ENCODE measurements around the gene MAGI3. TPM values are rescaled to one million over a fixed set of nuclear protein-coding genes. Genes with fewer than 3 reads are reported as not detected.
A peak's percentile ranks its signal among the peaks of the same experiment; 100 is the strongest.
"Not testable (repeated sequence)": the region's sequence is repeated elsewhere in the genome, so short reads cannot be mapped to it uniquely, and the experiment has no call there.

The MAGI3 gene
- total RNA-seq, 2 donors from 2014 or later = 23.4 to 29.4 TPM

GRCh38 chr1:113455374-113455773, 65.1 kb downstream of the MAGI3 start:
- no peak for DNase-seq (ENCODE audit: low spot score)
- H3K4me1 ChIP-seq (ENCODE audit: control insufficient read depth in 1 of 2, low read depth in 2 of 2) = peaks cover 0 to 8% of the 10 kb centered on the region in 2 donors
- no peak overlapping the region for H3K4me3 ChIP-seq
- no peaks in the 10 kb centered on the region for H3K27me3 ChIP-seq (replicated peaks; ENCODE audit: insufficient read depth)
- H3K36me3 ChIP-seq = no peaks in the 10 kb centered on the region
- no peaks in the 10 kb centered on the region for H3K9me3 ChIP-seq
- no peak overlapping the region for H3K27ac ChIP-seq
- TF ChIP-seq, protein P1, sequence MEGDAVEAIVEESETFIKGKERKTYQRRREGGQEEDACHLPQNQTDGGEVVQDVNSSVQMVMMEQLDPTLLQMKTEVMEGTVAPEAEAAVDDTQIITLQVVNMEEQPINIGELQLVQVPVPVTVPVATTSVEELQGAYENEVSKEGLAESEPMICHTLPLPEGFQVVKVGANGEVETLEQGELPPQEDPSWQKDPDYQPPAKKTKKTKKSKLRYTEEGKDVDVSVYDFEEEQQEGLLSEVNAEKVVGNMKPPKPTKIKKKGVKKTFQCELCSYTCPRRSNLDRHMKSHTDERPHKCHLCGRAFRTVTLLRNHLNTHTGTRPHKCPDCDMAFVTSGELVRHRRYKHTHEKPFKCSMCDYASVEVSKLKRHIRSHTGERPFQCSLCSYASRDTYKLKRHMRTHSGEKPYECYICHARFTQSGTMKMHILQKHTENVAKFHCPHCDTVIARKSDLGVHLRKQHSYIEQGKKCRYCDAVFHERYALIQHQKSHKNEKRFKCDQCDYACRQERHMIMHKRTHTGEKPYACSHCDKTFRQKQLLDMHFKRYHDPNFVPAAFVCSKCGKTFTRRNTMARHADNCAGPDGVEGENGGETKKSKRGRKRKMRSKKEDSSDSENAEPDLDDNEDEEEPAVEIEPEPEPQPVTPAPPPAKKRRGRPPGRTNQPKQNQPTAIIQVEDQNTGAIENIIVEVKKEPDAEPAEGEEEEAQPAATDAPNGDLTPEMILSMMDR (IDR thresholded peaks at IDR 0.05) = no peak
- no peak for ATAC-seq (ENCODE audit: insufficient number of reproducible peaks, low FRiP score, low read depth)

DNA sequence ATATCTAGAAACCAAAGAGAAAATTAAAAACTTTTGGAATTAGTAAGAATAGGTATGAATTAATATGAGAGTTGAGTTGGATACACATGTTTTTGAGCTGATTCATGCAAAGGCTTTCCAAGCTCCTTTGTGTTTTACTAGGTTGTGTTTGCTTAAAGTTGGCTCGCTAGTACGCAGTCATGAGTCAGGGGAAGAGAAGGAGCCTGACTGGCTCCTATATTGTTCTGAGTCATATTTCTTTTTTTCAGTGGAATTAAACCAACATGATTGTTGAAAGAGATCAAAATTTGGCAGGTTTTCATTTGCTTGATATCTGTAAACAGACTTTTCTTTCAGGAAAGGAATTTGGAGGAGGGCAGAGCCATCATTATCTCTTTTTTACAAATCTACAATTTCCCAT, 66.7 kb downstream of the MAGI3 start:
- H3K27me3 ChIP-seq (replicated peaks; ENCODE audit: insufficient read depth) = no peaks in the 10 kb centered on the region
- H3K4me3 ChIP-seq = peak overlapping the region; percentile 19
- ATAC-seq (ENCODE audit: insufficient number of reproducible peaks, low FRiP score, low read depth) (peak; percentile 94), DNase-seq (ENCODE audit: low spot score) (peak; percentile 8)
- peak overlapping the region in 1 of 2 donors; percentile 27 for H3K27ac ChIP-seq
- TF ChIP-seq, protein P1 (IDR thresholded peaks at IDR 0.05) = no peak
- no peaks in the 10 kb centered on the region for H3K9me3 ChIP-seq
- no peaks in the 10 kb centered on the region for H3K36me3 ChIP-seq
- peaks cover 0 to 8% of the 10 kb centered on the region in 2 donors for H3K4me1 ChIP-seq (ENCODE audit: control insufficient read depth in 1 of 2, low read depth in 2 of 2)

DNA sequence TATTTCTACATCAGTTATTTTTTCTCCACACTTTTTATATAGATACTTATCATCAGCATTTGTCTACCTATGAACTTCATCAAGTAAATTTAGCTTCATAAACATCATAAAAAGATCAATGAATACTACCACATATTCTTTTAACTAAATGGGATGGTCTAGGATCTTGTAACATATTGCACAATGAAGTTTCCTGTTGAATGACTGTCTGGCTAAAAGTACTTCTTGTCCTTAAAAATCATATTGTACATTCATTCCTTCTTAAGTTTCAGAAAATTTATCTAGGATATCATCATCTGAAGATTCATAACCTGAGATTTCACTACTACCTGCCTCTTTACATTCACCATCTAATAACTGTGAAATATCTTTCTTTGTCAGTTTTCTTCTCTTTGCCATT, 69.0 kb downstream of the MAGI3 start:
- Histone ChIP-seq H3K4me1 (ENCODE audit: control insufficient read depth in 1 of 2, low read depth in 2 of 2) (peaks cover 0 to 8% of the 10 kb centered on the region in 2 donors), H3K36me3 (no peaks in the 10 kb centered on the region), H3K4me3 (no peak overlapping the region), H3K27me3 (replicated peaks; ENCODE audit: insufficient read depth) (no peaks in the 10 kb centered on the region), H3K9me3 (no peaks in the 10 kb centered on the region), H3K27ac (no peak overlapping the region)
- ATAC-seq (ENCODE audit: insufficient number of reproducible peaks, low FRiP score, low read depth) = no peak
- TF ChIP-seq, protein P1 (IDR thresholded peaks at IDR 0.05) = no peak
- no peak for DNase-seq (ENCODE audit: low spot score)

DNA sequence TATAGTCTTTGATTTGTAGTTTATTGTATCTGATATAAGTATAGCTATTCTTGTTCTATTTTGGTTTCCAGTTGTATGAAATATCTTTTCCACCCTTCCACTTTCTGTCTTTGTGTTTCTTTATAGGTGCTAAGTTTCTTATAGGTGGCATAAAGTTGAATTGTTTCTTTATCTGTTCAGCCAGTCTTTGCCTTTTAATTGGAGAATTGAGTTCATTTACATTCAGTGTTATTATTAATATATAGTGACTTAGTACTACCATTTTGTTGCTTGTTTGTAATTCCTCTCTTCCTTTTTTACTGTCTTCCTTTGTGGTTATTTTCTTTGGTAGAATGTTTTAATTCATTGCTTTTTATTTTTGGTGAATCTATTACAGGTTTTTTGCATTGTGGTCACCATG, 77.7 kb downstream of the MAGI3 start:
- no peak overlapping the region for H3K4me3 ChIP-seq
- H3K27me3 ChIP-seq (replicated peaks; ENCODE audit: insufficient read depth) = no peaks in the 10 kb centered on the region
- H3K36me3 ChIP-seq = no peaks in the 10 kb centered on the region
- TF ChIP-seq, protein P1 (IDR thresholded peaks at IDR 0.05) = no peak
- H3K4me1 ChIP-seq (ENCODE audit: control insufficient read depth in 1 of 2, low read depth in 2 of 2) = peaks cover 3 to 7% of the 10 kb centered on the region in 2 donors
- ATAC-seq (ENCODE audit: insufficient number of reproducible peaks, low FRiP score, low read depth) = no peak
- no peak overlapping the region for H3K27ac ChIP-seq
- DNase-seq (ENCODE audit: low spot score) = no peak
- peaks cover 17% of the 10 kb centered on the region for H3K9me3 ChIP-seq

GRCh38 chr1:113478427-113479195, 88.3 kb downstream of the MAGI3 start:
- H3K27me3 ChIP-seq (replicated peaks; ENCODE audit: insufficient read depth); H3K36me3 ChIP-seq; H3K27ac ChIP-seq; DNase-seq (ENCODE audit: low spot score); H3K4me3 ChIP-seq; ATAC-seq (ENCODE audit: insufficient number of reproducible peaks, low FRiP score, low read depth); H3K4me1 ChIP-seq (ENCODE audit: control insufficient read depth in 1 of 2, low read depth in 2 of 2): not testable (repeated sequence)
- H3K9me3 ChIP-seq = peaks cover 30% of the 10 kb centered on the region

Measured in thoracic aorta (tissue), 2 donors.